Stimulated activated CD4-positive, alpha-beta T cell treated with anti-CD3 and anti-CD28 coated beads, TNF-alpha, amount 100 ng/mL, for 24 hours (primary cell): ENCODE measurements around the gene HNRNPR.
"Not testable (repeated sequence)": the region's sequence is repeated elsewhere in the genome, so short reads cannot be mapped to it uniquely, and the experiment has no call there.

Experiments used
- DNase-seq, 3 experiments: peaks; one replicate each; pipeline ENCODE4 v3.0.0-alpha.2; 2020; ENCODE audit warnings: low read depth in 3 of 3

The HNRNPR gene

GRCh38 chr1:23344111-23344986 is at the start of gene HNRNPR:
TSS of gene HNRNPR (minus strand) at chr1:23344284. CDS start at chr1:23341008, 3,276 bp downstream.
- DNase-seq, result peak; percentile 97 to 99 (median 99)

- no peak for DNase-seq
Measured at GRCh38 chr1:23393706-23394105, 49.6 kb upstream of the HNRNPR start.

- DNase-seq, result no peak
Measured at GRCh38 chr1:23392125-23392855, 48.2 kb upstream of the HNRNPR start.

- no peak for DNase-seq
Measured at GRCh38 chr1:23389837-23390321, 45.8 kb upstream of the HNRNPR start.

GRCh38 chr1:23387494-23387893 is 43.4 kb upstream of the HNRNPR start:
- no peak for DNase-seq

GRCh38 chr1:23385119-23385621 is 41.1 kb upstream of the HNRNPR start:
- no peak for DNase-seq

- DNase-seq, result no peak
Measured at GRCh38 chr1:23384312-23385058, 40.4 kb upstream of the HNRNPR start.

GRCh38 chr1:23383577-23384311 is 39.7 kb upstream of the HNRNPR start:
- no peak for DNase-seq

GRCh38 chr1:23381233-23381885 is 37.3 kb upstream of the HNRNPR start:
- DNase-seq, result no peak

GRCh38 chr1:23380719-23381118 is 36.6 kb upstream of the HNRNPR start:
- no peak for DNase-seq

- DNase-seq, result not testable (repeated sequence)
Measured at GRCh38 chr1:23380236-23380635, 36.2 kb upstream of the HNRNPR start.

- no peak for DNase-seq
Measured at GRCh38 chr1:23376890-23377811, 33.1 kb upstream of the HNRNPR start.

- not testable (repeated sequence) for DNase-seq
Measured at GRCh38 chr1:23374079-23374735, 30.1 kb upstream of the HNRNPR start.

- DNase-seq, result no peak
Measured at GRCh38 chr1:23371987-23372880, 28.1 kb upstream of the HNRNPR start.

GRCh38 chr1:23370709-23371584 is 26.9 kb upstream of the HNRNPR start:
- DNase-seq, result no peak

- no peak for DNase-seq
Measured at GRCh38 chr1:23370330-23370708, 26.2 kb upstream of the HNRNPR start.
